GM21737 (cell line): ENCODE measurements around the gene CMIP.

Experiments
- ATAC-seq: cut with Tn5 transposase; IDR thresholded peaks from one replicate; pipeline ENCODE4 v1.9.1; 2021; ENCODE audit warnings: mild to moderate bottlenecking, moderate library complexity; ENCODE audit not compliant: unreplicated experiment

CMIP gene

DNA sequence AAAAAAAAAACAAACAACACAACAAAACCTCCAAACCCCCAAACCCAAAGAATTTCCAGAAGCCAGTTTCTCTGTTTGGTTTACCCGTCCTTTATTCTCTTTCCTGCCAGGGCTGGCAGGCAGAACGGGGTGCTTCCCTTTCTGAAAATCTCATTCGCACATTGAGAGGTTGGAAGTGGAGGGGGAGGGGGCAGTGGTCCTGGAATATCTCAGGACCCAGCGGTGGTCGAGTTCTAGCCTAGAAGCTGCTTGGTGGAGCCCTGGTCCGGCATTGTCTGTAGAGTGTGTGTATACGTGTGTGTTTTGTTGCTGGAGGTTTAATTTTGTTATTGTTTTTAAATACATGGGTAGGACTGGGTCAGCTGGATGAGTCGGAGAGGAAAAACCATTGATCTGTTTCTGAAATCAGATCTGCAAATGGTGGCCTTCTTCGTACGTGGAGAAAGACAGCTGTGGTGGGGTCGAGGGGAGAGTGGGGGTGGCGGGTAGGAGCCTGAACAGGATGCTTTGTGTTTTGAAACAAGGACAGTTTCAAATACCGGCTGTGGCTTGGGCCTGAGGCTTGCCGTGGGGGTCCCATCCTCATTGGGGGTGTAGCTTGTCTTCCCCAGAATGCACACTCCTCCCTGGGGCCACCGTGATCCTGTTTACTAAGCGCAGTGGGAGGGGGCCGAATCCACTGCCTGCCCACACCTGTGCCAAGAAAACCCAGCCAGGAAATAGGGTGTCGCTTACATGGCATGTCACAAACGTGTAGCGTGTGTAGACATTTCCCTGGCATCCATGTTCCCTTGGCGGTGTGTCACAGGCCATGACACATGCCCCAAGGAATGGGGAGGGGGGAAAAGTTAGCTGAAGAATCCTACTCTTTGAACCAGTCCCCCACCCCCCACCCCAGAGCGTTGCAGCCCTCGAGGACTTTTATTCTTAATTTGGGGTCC is 1.6 kb downstream of the CMIP start:
- ATAC-seq: no peak

DNA sequence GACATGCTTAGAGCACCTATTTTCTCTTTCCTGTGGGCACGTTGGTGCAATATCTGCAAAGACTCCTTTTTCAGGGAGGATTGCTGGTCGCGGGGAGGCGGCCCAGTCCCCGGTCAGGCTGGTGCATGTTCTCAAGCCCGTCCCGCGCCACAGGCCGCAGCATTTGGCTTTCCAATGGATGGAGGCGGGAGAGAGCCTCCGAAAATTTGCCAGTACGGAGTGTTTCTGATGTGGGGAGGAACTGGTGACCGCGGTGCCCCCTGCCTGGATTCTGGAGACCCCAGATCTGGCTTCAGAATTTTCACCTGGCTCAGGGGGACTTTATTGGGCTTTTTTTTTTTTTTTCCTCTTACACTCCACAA is 2.3 kb downstream of the CMIP start:
- ATAC-seq: no peak

DNA sequence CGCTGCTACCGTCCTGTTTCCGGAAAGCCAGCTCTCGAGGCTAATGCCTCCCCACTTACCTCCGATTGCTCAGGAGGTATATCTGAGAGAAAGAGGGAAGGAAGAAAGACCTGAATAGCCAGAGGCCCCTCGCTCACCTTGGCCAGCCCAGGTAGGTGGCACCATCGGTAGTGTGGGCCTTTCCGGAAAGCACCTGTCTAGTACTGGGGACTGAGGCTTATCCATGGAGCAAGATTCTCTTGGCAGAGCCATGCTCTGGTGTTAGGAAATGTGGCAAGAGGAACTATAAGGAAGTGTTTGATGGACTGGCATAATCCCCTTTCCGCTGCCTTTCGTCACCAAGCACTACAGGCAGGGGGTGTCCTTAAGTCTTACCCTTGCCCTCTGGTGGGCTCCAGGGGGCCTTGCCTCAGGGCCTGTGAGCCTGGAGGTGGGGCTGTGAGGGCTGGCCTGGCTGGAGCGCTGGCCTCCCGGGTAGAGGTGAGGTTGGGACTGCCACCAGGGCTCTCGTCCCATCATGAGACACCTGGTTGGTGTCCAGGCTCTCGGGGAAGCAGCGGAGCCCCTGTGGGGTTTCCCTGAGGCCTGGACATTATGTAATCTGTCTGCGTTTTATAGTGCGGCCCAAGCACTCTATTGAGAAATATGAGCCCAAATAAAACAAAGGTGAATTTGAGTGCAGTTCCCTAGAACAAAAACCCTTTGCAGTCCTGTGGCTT is 2.9 kb downstream of the CMIP start:
- ATAC-seq: no peak

GRCh38 chr16:81448154-81449131 is 3.8 kb downstream of the CMIP start:
- ATAC-seq: no peak

DNA sequence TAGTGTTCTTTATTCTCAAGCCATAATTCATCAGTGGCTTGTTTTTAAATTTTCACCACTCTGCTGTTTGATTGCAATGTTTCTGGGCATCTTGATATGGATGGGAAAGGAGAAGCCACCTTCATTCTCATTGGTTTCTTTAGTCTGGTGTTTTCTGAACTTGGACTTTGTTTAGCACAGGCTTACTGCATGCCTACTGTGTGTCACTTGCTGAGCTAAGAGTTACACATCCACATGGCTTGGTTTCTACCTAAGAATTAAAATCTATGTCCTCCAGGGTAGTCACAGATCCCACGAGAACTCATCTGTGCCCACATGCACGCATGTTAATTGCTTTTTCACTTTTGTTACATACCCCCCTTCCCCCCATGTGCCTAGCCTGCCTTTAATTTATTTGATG is 4.6 kb downstream of the CMIP start:
- no peak for ATAC-seq

- no peak for ATAC-seq
Measured at GRCh38 chr16:81449899-81450608, 5.4 kb downstream of the CMIP start.

DNA sequence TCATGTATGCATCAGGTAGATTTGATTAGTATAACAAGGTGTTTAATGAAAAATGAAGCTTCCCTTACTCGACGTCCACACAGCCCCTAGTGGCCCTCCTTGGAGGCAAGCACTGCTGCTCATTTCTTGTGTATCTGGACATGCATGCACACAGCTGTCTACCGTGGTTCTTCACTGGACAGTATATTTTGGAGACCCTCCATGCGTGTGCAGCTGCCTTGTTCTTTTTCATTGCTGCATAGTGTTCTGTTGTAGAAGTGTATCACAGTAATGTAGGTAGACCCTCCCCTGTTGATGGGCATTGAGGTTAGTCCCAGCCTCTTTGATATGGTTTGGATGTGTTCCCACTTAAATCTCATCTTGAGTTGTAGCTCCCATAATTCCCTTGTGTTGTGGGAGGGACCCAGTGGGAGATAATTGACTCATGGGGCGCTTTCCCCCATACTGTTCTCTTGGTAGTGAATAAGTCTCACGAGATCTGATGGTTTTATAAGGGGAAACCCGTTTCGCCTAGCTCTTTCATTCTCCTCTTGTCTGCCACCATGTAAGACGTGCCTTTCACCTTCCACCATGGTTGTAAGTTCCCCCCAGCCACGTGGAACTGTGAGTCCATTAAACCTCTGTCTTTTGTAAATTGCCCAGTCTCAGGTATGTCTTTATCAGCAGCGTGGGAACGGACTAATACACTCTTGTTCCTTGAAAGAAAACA is 6.3 kb downstream of the CMIP start:
- no peak for ATAC-seq

- ATAC-seq: no peak
Measured at GRCh38 chr16:81451753-81452680, 7.4 kb downstream of the CMIP start.

- no peak for ATAC-seq
Measured at GRCh38 chr16:81453091-81453728, 8.6 kb downstream of the CMIP start.

DNA sequence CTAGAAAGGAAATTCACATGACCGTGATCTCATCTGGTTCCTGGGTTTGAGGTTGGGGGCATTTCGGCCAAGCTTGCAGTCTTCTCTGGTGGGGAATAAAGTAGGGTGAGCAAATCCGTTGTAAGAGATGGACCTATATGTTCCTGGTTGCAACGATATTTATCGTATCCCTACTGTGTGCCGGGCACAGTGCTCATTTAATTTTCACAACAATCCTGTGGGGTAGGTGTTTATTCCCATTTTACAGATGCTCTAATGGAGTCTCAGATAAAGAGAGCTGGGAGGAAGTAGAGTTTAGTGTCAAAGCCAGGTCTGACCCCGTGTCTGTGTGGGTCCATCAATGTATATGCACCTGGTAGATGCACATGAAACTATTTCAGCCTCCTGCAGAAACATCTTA is 9.4 kb downstream of the CMIP start:
- no peak for ATAC-seq

- no peak for ATAC-seq
Measured at GRCh38 chr16:81455006-81455405, 10.4 kb downstream of the CMIP start.

DNA sequence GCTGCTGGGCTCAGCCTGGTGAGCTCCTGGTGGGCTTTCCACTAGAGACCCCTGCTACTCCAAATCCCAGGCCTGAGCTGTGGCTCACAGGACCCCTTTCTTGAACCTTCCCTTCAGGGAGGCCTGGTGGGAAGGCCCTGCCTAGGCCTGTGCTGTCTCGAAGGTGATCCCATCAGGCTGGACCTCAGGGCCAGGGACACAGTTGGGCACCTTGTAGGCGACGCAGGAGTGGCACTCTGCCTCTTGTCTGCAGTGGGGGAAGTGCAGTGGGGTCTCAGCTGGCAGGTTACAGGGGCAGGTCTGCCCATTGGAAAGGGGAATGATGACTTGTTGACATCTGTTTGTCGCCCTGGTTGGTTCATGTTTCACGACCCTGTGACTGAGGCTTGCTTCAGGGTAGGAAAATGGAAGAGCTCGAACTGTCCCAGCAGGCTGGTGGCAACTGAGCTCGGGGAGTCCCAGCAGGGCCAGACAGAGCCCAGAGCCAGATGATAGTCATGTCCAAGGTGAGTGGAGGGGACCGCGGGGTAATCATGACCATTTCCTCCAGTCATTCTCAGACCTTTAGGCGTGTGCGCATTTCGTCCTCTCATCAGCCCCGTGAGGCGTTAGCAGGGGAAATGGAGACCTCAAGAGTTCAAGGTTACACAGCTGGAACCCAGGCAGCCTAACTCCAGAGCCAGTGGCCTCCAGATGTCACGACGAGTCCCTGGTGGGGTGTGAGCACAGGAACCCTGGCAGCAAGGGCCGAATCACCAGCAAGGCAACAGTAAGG is 11.3 kb downstream of the CMIP start:
- ATAC-seq: no peak

GRCh38 chr16:81456523-81457325 is 12.1 kb downstream of the CMIP start:
- no peak for ATAC-seq

DNA sequence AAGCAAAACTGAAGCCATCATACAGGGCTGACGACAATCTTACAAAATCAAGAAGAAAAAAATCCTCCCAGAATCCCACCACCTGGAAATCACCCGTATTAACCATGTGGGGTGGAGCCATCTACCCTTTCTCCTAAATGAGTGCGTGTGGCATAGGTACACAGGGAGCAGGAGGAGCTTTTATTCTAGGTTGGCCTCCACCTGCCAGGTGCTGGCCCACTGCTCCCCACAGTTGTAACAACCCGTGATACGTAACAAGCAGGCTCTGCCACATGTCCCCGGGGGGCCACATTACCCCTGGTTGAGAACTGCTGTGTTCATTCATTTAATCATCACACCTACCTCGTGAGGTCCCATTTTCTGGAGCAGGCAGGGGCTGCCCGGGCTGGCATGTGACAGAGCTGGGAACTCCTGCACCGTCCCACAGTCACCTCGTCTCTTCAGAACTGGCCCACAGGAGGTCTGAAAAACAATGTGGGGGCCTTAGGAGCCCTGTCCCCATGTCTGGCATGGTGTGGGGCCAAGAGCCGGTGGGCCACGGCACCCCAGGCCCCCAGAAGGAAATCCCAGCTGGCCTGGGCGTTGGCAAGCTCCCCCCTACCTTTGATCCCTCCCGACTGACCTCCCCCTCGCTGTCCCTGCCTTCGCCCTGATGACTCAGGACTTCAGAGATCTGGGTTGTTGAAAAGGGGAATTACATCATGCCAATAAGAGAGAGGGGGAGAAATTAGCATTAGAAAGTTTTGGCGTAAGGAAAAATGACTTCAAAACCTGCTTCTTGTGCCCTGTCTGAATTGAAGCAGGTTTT is 12.9 kb downstream of the CMIP start:
- no peak for ATAC-seq

DNA sequence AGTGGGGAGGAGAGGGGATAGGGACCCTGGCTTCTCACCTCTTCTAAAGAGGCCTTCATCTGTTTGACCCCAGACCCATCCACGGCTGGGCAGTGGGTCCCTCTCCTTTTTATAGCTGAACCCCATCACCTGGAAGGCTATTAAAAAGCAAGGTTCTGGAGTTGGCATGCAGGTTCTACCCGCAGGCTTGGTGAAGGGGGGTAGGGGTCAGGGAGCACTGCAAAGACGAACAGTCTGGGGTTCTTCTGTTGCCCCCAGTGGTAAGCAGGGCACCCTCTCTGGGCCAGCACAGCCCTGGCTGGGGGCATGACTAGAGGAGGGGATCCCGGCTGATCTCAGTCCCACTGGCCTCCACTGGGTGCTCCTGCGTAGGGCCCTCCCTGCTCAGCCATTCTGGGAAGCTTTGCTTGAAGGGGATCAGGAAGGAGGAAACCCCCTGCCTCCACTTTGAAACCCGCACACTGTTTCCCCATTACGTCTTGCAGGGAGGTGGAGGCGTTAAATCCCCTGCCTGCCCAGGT is 13.6 kb downstream of the CMIP start:
- ATAC-seq: no peak
